Heart left ventricle (tissue), 16 donors: Measurements from ENCODE around the gene ASB6. TPM values are rescaled to one million over a fixed set of nuclear protein-coding genes. Genes with fewer than 3 reads are reported as not detected.

ENCODE experiments used
- ATAC-seq, 4 donors: fragments of 200-7000 bp; cut with Tn5 transposase; one replicate each; pipeline ENCODE4 v1.9.1; 2020 to 2022; ENCODE audit warnings: moderate library complexity in 4 of 4, mild to moderate bottlenecking in 3 of 4, moderate number of reproducible peaks in 1 of 4
- DNase-seq, 5 donors: peaks; one replicate each; pipeline ENCODE4 v3.0.0-alpha.2; 2020
- H3K27ac ChIP-seq, 12 donors: fragments of 200-600 bp; sonication (generic) in 4 of 12; one replicate each; pipeline versions ENCODE4 v1.5.0 to v1.8.0; 2016 to 2022; ENCODE audit warnings: mild to moderate bottlenecking in 2 of 12
- H3K27me3 ChIP-seq, 9 donors: fragments of 200-600 bp; sonication (generic) in 2 of 9; one replicate each; pipeline versions ENCODE4 v1.5.1 to v1.8.0; 2016 to 2022; ENCODE audit warnings: mild to moderate bottlenecking in 3 of 9
- H3K36me3 ChIP-seq, 9 donors: fragments of 200-600 bp; sonication (generic) in 2 of 9; one replicate each; pipeline versions ENCODE4 v1.5.0 to v1.8.0; 2018 to 2022; ENCODE audit warnings: mild to moderate bottlenecking in 2 of 9
- H3K4me1 ChIP-seq, 12 donors: fragments of 200-600 bp; sonication (generic) in 4 of 12; one replicate each; pipeline versions ENCODE4 v1.5.0 to v1.8.0; 2016 to 2022; ENCODE audit warnings: mild to moderate bottlenecking in 3 of 12
- H3K4me3 ChIP-seq, 12 donors: fragments of 200-600 bp; sonication (generic) in 4 of 12; one replicate each; pipeline versions ENCODE4 v1.5.0 to v1.8.0; 2017 to 2022; ENCODE audit warnings: mild to moderate bottlenecking in 9 of 12, moderate library complexity in 4 of 12
- H3K9me3 ChIP-seq, 12 donors: fragments of 200-600 bp; sonication (generic) in 4 of 12; one replicate each; pipeline versions ENCODE4 v1.5.0 to v1.8.0; 2016 to 2022; ENCODE audit warnings: mild to moderate bottlenecking in 1 of 12
- POLR2A ChIP-seq, 2 donors: fragments of 450-650 bp; IDR thresholded peaks; one replicate each; pipeline ENCODE4 v1.6.1; 2017; ENCODE audit warnings: antibody characterized with exemption in 2 of 2, mild to moderate bottlenecking in 2 of 2, moderate library complexity in 2 of 2
- WGBS, 4 donors: extraction: QIAGEN DNeasy Blood & Tissue Kit in 2 of 4; methylation state at CpG; one replicate each; pipeline versions ENCODE4 v1.1.5 to v1.1.7; 2013 to 2018; 5-methylcytosine and 5-hydroxymethylcytosine counted together
- intact Hi-C, 10 donors: fragments of 100-400 bp; cut with DNase I; formaldehyde crosslinking; loops; one replicate each; pipeline versions ENCODE4 v1.11.1 to v1.14.2; 2022
- polyA plus RNA-seq, 2 donors: library from polyadenylated mRNA; stranded (reverse); fragments of 200-250 nt; gene quantifications; one replicate each; pipeline ENCODE4 v1.2.3, GENCODE V29; 2013
- total RNA-seq, 9 donors: library from RNA; depleted of rRNA in 2 of 9; stranded (reverse); fragments of >200 nt in 2 of 9; fragmentation: NEBNext Ultra II Directional in 3 of 9; extraction: Animal tissue kit (Norgen Biotek cat#: 25700) in 3 of 9; gene quantifications; one replicate each; pipeline versions ENCODE4 v1.1.0 to v1.2.4, GENCODE V29; 2016 to 2023
- TF ChIP-seq, protein P1 (sequence below), 12 donors: fragments of 200-600 bp; sonication (generic) in 4 of 12; IDR thresholded peaks; one replicate each; pipeline versions ENCODE4 v1.5.0 to v1.8.0; 2018 to 2022; ENCODE audit warnings: antibody characterized with exemption in 12 of 12, mild to moderate bottlenecking in 5 of 12
- donor health status: ischemic (EF 13 %, LVEDD 7.1; RV severe dilation, severe dysfunction).
- donor health status: healthy with polysubstance abuse.
- donor health status: DM: no; HTN: yes; CAD: no.
- donor health status: DM: no; HTN: no; CAD: no.
- donor health status: ischemic (EF 25% LVEDD 6.9; RV normal size, moderate dysfunction).
- donor health status: ischemic (EF 25% LVEDD 5.7; RV mildly dilated, moderate dysfunction).
- donor health status: healthy.
- donor health status: DM: yes; HTN: yes; CAD: no.
- donor health status: ischemic (EF 35%, LVEDD 5.7; RV mildly dilated, moderate dysfunction).
- donor health status: nonischemic (EF 11% LVEDD 7.7; RV severe dilation, severe dysfunction).
- donor health status: DM: yes; HTN: yes; CAD: no.
- donor health status: PGD.
- donor health status: ischemic (EF 29% LVEDD 5.4; RV normal size, mild dysfunction).
- donor health status: nonischemic (EF 23%, LVEDD 6.1; RV moderate dilation, normal function).

The ASB6 gene
- total and polyA plus RNA-seq, 11 donors, result 7.5 to 22.5 (median 10.3) TPM

DNA sequence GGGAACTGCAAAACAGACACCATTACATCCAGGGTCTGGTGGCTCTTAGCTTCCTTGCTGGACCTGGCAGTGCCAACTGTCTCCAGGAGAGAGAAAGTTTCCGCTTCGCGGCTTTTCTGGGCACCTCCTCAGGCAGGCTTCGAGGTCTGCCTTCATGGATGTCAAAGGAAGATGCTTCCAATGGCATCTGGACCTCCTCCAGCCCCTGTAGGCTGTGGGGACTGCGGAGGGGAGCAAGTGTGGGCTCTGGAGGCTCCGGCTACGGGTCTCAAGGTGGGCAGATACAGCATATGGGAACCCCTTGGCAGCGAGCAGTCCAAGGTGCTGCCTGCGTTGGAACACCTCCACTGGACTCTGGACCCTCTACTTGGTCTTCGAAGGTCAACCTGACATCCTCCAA lies 27.0 kb downstream of the ASB6 start:
- H3K27ac ChIP-seq, result no peak overlapping the region
- H3K36me3 ChIP-seq, result no peaks in the 10 kb centered on the region
- intact Hi-C loops, result loop anchor here in 1 of 10 donors (10.0 kb wide), 1 partner anchor 440 kb away; the partner anchor contains the start of gene IER5L
- WGBS, 4 donors, result 87 to 96% (median 93%) methylated on average over 10 of the region's 10 CpGs
- H3K27me3 ChIP-seq, result peaks cover 0 to 11% (median 0%) of the 10 kb centered on the region in 9 donors
- DNase-seq, result peak in 1 of 5 donors; percentile 48
- H3K9me3 ChIP-seq, result no peaks in the 10 kb centered on the region
- no peak for ATAC-seq
- H3K4me3 ChIP-seq, result no peak overlapping the region
- no peak for TF ChIP-seq POLR2A (IDR thresholded peaks at IDR 0.05)
- TF ChIP-seq, protein P1, sequence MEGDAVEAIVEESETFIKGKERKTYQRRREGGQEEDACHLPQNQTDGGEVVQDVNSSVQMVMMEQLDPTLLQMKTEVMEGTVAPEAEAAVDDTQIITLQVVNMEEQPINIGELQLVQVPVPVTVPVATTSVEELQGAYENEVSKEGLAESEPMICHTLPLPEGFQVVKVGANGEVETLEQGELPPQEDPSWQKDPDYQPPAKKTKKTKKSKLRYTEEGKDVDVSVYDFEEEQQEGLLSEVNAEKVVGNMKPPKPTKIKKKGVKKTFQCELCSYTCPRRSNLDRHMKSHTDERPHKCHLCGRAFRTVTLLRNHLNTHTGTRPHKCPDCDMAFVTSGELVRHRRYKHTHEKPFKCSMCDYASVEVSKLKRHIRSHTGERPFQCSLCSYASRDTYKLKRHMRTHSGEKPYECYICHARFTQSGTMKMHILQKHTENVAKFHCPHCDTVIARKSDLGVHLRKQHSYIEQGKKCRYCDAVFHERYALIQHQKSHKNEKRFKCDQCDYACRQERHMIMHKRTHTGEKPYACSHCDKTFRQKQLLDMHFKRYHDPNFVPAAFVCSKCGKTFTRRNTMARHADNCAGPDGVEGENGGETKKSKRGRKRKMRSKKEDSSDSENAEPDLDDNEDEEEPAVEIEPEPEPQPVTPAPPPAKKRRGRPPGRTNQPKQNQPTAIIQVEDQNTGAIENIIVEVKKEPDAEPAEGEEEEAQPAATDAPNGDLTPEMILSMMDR (IDR thresholded peaks at IDR 0.05), result no peak
- peaks cover 0 to 15% (median 10%) of the 10 kb centered on the region in 12 donors for H3K4me1 ChIP-seq

DNA sequence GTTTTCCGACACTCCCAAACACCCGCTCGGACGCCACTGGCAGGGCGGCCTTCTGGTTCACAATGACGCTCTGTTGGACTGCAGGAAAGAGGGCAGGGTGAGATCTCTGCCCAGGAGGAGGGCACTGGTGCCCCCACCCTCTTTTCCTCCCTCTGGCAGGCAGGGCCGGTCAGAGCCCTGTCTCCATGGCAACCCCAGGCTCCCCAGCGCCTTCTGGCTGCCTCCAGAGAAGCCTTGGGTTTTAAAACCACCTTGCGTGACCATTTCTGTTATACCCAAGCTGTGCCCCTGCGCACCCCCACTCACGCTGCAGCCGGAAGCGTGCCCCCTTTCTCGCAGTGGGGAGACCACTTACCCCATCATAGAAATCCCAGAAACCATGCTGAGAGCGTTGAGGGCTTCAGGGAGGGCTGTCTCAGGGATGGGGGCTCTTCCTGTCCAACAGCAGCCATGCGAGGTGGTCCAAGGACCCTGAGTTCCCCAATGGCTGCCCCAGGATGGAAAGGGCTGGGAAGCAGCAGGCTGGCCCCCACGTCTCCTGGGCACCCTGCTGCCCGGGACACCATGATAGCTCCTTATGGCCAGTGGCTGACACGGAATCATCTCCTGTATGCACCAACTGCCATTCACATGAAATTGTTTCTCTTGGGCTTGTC lies 28.3 kb downstream of the ASB6 start:
- intact Hi-C loops, result loop anchor here in 2 of 10 donors (2.0 to 10.0 kb wide), 3 partner anchors 439 to 483 kb away; partner anchors contain the start of gene IER5L (in 1 of the 2)
- DNase-seq (no peak), ATAC-seq (no peak)
- H3K27ac ChIP-seq, result peak overlapping the region in 1 of 12 donors; percentile 31
- H3K4me1 ChIP-seq, result peaks cover 0 to 23% (median 20%) of the 10 kb centered on the region in 12 donors
- WGBS, 4 donors, result 77 to 81% (median 79%) methylated on average over 18 to 19 of the region's 19 CpGs
- H3K27me3 ChIP-seq, result no peaks in the 10 kb centered on the region
- H3K36me3 ChIP-seq, result no peaks in the 10 kb centered on the region
- no peaks in the 10 kb centered on the region for H3K9me3 ChIP-seq
- no peak overlapping the region for H3K4me3 ChIP-seq
- TF ChIP-seq, protein P1 (IDR thresholded peaks at IDR 0.05), result no peak
- no peak for TF ChIP-seq POLR2A (IDR thresholded peaks at IDR 0.05)

DNA sequence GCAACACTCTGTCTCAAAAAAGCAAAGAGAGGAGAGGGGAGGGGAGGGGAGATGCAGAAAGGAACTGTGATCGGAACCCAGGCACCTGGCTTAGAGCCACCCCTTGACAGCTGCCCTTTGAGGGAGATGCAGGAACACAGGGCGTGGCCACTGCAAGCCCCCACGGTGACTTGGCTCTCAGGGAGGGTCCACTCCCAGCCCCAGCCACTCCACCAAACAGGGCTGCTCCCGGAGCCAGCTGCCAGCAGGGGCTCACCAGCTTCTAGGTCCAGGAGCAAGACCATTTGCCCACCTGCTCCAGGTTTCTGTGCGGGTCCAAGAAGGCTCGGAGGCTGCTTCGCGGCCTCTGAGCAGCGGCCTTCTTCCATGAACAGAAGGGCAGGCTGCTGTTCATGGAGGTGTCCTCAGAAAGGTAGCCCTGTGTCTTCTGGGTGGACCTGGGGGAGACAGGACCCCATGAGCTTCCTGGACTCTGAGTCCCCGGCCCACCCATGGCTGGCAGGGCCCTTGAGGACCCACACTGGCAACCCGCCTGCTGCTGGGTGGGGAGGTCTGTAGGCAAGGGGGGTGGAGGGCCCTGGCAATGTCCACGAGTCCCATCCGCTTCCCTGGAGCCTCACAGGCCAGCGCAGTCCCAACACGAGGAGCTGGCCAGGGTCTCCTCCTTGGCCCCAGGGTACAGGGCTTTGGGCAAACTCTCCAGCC lies 29.0 kb downstream of the ASB6 start:
- ATAC-seq, result no peak
- peak overlapping the region in 1 of 12 donors; percentile 24 for H3K27ac ChIP-seq

More for the DNA sequence above, 29.0 kb downstream of the ASB6 start:
- H3K4me1 ChIP-seq, result peaks cover 0 to 30% (median 25%) of the 10 kb centered on the region in 12 donors
- intact Hi-C loops, result loop anchor here in 2 of 10 donors (2.0 to 10.0 kb wide), 3 partner anchors 438 to 482 kb away; partner anchors contain the start of gene IER5L (in 1 of the 2)
- TF ChIP-seq, protein P1 (IDR thresholded peaks at IDR 0.05), result no peak
- WGBS, 4 donors, result 77 to 84% (median 81%) methylated on average over 14 to 15 of the region's 15 CpGs
- no peaks in the 10 kb centered on the region for H3K36me3 ChIP-seq
- no peak overlapping the region for H3K4me3 ChIP-seq
- DNase-seq, result no peak
- H3K9me3 ChIP-seq, result no peaks in the 10 kb centered on the region
- no peaks in the 10 kb centered on the region for H3K27me3 ChIP-seq
